ENCODE data around the gene CD5L.

The CD5L gene

DNA sequence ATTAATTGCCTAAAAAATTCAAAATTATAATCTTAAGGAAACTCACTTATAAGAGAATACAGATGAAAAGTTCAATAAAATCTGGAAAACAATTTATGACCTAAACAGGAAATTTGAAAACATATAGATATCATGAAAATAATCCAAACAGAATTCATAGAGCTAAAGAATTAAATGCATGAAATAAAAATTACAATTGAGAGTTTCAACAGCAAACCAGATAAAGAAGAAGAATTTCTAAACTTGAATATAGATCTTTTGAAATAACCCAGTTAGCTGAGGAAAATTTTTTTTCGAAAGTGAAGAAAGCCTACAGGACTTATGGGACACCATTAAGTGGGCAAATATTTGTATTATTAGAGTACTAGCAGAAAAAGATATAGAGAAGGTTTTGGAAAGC lies 28.3 kb downstream of the CD5L start:
- no peak for DNase-seq (ENCODE audit: low read depth)

DNA sequence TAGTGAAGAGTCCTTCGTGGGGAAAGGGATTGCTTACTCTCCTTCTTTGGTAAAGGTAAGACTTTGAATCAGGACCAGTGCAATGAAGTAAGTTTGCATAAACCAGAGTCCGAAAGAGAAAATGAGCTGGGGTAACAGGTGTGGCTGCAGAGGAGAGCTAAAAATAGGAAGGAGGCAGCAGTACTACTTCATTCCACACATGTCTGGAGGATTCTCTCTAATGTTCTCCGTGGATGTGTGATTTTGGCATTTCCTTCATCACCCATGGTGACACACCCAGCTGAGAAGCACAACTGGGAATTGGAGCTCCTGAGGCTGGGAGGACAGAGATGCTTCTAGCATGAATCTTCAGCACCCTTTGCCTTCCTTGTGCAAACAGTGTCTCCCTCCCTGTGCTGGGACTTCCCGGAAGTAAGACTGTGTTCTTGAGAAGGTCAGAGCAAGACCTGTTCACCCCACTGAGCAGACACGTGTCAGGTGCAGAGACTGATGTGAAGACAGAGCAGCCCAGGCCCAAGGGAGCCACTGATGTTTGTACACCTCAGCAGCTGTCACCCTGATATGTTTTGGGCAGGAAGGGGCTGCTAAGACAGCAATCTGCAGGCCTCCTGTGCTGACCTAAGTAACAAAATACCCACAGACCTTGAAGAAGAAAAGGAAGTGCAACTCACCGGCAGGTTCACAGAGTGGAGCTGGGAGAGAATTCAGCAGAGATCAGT lies 35.0 kb downstream of the CD5L start:
- DNase-seq (ENCODE audit: low read depth): no peak

DNA sequence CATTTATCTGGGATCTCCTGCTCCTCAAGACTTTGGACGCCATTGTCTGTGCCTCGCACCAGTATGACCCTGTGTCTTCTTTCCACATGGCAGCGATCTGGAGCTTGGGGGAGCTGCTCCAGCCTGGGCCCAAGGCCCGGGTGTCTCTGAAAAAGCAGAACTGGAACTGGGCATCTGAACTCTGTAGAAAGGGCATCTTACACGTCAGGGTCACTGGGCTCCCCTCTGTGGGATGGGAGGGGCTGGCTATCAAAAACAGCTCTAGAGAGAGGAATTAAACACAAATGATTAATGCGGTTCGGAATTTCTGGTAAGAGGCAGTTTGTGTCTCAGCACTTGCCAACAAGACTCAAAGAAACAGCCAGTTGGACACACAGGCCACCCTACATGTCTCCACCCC lies 37.8 kb downstream of the CD5L start:
- DNase-seq (ENCODE audit: low read depth): no peak

DNA sequence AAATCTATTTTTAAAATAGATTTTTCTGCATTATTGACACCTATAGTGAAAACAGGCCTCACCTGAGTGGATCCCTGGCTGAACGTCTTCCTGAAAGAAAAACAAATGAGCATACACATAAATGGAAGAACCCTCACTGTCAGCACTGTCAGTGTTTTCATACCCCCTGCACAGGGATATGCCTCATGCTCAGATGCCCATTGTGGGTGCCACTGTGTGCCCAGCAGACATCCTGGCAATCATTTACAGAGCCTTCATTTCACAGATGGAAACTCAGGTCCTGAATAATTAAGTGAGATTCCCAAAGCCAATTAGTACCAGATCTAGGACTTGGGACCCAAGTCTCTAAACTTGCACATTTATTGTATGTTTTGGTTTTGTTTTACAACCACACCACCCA lies 41.6 kb downstream of the CD5L start:
- DNase-seq (ENCODE audit: low read depth): no peak

DNA sequence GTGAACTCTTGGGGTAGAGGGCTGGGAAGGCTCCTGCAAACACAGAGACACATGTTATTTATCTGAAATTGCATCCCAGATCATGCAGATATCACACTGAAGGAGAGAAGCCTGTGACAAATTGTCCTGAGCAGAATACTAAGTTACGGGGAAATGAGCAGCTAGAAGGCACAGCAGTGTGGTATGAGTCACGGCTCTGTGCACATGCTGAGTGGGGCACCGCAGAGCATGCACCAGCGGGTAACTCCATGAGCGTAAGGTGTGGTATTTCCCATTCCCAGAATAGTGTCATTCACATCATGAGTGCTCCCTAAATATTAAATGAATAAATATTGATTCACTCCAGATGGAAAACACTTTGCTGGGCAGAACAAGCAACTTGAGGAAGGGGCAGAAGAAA lies 43.4 kb downstream of the CD5L start:
- DNase-seq (ENCODE audit: low read depth): no peak

DNA sequence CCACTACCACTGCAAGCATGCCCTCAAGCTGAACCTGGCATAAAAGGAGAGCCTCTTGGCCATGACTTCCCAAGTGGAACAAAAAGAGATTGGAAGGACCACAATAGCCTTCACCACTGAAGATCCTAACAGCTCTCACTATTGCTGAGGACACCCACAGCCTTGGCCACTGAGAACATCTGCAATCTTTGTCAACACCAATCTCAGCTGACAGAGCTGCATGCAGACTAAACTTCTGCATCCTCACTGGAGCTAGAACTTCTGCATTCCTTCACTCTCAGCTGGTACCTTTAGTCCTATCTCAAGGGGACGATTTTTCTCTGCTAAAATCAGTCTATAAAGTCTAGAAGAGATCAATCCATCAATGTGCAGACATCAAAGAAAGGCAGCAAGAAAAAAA lies 56.4 kb downstream of the CD5L start:
- DNase-seq (ENCODE audit: low read depth): no peak

DNA sequence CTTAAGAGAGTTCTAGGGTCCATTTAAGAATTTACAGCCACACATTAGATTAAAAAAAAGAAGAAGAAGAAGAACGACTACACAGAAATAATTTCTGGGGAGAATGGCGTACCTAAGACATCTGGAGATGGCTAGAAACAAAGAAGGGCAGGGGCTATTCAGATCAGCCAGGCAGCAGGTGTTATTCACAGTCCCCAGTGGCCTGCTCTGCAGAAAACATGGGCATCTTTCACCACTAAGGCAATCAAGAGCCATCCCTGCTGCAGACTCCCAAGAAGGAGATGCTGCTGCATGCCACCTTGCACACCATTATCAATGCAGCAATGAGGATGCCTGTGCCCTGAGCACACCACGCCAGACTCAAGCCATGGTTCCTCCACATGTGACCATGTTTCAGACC lies 56.8 kb downstream of the CD5L start:
- DNase-seq (ENCODE audit: low read depth): no peak

DNA sequence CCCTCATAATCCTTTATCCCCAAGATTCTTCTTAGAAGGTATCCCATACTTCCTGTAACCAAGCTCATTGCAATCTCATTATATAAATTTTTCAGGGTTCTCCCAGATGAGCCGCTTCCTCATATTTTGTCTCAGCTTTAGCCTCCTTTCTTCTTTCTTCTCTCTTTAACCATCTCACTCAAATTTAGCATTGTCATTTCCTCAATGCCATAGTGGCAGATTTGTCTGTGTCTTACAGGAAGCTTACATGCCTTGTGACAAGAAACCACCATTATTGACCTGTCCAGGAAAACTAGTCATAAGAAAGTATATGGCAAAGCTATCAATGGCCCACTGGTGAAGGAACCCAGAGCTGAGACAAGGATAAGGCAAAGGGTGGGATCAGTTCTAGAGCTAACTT lies 58.7 kb downstream of the CD5L start:
- no peak for DNase-seq (ENCODE audit: low read depth)

DNA sequence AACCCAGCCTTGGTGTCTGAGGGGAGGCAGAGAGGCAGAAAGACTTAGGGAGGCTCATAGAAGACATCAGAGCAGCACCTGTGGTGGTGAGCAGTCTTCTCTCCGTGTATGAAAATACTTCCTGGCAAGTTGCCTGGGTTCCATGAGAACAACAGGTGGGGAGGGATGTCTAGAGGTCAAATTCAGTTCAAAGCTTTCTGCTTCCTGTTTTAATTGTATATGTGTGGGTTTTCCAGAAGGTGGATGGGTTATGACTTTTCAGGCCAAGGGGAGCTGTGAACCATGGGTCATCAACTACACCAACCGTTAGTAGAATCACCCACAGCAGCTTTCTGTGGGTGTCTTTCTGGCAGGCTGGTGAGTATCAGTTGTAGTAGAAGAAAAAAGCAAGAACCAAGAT lies 60.6 kb downstream of the CD5L start:
- no peak for DNase-seq (ENCODE audit: low read depth)

Data from activated T-cell treated with anti-CD3 and anti-CD28 coated beads for 1 hour (primary cell).